AG08395 (cell line): ENCODE data around the gene MED9.

Experiments used
- DNase-seq: peaks from one replicate; pipeline ENCODE4 v3.0.0; 2012; ENCODE audit warnings: mixed read lengths, low spot score

MED9 gene

GRCh38 chr17:17504341-17505140, 27.7 kb downstream of the MED9 start:
- DNase-seq, result no peak

- no peak for DNase-seq
Measured at GRCh38 chr17:17505151-17505550, 28.4 kb downstream of the MED9 start.

GRCh38 chr17:17505610-17506171, 28.9 kb downstream of the MED9 start:
- DNase-seq, result no peak

GRCh38 chr17:17506181-17506741, 29.5 kb downstream of the MED9 start:
- DNase-seq, result no peak

GRCh38 chr17:17506893-17507464, 30.2 kb downstream of the MED9 start:
- DNase-seq, result no peak

- DNase-seq, result no peak
Measured at GRCh38 chr17:17507465-17508011, 30.7 kb downstream of the MED9 start.

- DNase-seq, result no peak
Measured at GRCh38 chr17:17508019-17508535, 31.3 kb downstream of the MED9 start.

GRCh38 chr17:17508646-17509591, 32.1 kb downstream of the MED9 start:
- no peak for DNase-seq

- DNase-seq, result no peak
Measured at GRCh38 chr17:17509601-17510425, 33.0 kb downstream of the MED9 start.

- no peak for DNase-seq
Measured at GRCh38 chr17:17510456-17511292, 33.9 kb downstream of the MED9 start.

GRCh38 chr17:17511293-17511741, 34.5 kb downstream of the MED9 start:
- DNase-seq, result no peak

- peak; percentile 94 for DNase-seq
Measured at GRCh38 chr17:17511881-17512858, 35.4 kb downstream of the MED9 start.

- DNase-seq, result no peak
Measured at GRCh38 chr17:17512866-17513265, 36.1 kb downstream of the MED9 start.

- DNase-seq, result no peak
Measured at GRCh38 chr17:17513626-17514025, 36.8 kb downstream of the MED9 start.

GRCh38 chr17:17514361-17514992, 37.7 kb downstream of the MED9 start:
- no peak for DNase-seq

GRCh38 chr17:17514993-17515933, 38.5 kb downstream of the MED9 start:
- DNase-seq, result peak; percentile 49
